OCI-LY7 (cell line): Measurements from ENCODE around the gene NYNRIN.

Experiments used
- EZH2phosphoT487 ChIP-seq: fragments of 200-600 bp; sonication (generic); IDR thresholded peaks from 2 replicates; pipeline ENCODE4 v1.6.1; 2018; ENCODE audit warnings: low read depth, borderline replicate concordance, mild to moderate bottlenecking, mixed run types, antibody characterized with exemption, low read length, moderate library complexity, mixed read lengths
- TF ChIP-seq, protein P1 (sequence below): fragments of 200-600 bp; sonication (generic); conservative IDR thresholded peaks from 2 replicates; pipeline ENCODE4 v1.5.1; 2014; ENCODE audit warnings: mild to moderate bottlenecking, antibody characterized with exemption, low read length, moderate library complexity, mixed read lengths

DNA sequence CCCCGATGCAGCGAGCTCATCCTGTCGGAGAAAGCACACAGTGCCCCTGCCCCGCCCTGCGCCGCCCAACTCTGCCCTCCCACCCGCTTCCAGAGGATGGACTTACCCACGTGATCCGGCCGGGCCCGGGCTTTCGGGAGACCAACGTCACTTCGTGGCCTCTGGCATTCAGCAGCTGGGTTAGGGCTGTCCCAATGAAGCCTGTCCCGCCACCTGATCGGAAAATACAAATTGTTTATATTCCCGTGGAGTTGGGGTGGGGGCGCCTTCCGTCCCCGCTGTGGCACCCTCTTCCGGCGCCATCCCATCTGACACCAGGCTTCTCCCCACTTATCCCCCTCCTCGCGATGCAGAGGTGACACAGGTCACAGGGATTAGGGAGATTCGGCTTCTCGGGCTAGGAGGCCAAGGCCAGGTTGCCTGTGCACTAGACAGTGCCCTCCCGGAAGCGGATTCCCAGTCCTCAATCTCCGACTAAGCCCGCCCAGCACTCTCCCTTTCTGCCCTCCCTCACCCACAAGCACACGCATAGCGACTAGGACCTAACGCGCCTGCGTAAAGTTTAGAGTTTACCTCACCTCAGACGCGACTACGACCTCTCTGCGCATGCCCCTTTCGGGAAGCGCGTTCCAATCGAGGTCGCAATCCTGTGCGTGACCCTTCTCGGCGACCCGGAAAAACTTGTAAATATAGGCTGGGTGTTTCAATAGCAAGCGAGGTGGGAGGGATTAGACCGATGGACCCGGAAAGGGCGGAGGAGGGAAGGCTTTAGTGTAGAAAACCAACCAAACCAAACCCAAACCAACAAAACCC, 43.6 kb downstream of the NYNRIN start, which contains the start of gene SDR39U1:
- TF ChIP-seq, protein P1, sequence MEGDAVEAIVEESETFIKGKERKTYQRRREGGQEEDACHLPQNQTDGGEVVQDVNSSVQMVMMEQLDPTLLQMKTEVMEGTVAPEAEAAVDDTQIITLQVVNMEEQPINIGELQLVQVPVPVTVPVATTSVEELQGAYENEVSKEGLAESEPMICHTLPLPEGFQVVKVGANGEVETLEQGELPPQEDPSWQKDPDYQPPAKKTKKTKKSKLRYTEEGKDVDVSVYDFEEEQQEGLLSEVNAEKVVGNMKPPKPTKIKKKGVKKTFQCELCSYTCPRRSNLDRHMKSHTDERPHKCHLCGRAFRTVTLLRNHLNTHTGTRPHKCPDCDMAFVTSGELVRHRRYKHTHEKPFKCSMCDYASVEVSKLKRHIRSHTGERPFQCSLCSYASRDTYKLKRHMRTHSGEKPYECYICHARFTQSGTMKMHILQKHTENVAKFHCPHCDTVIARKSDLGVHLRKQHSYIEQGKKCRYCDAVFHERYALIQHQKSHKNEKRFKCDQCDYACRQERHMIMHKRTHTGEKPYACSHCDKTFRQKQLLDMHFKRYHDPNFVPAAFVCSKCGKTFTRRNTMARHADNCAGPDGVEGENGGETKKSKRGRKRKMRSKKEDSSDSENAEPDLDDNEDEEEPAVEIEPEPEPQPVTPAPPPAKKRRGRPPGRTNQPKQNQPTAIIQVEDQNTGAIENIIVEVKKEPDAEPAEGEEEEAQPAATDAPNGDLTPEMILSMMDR: no peak
- TF ChIP-seq EZH2phosphoT487: no peak
